Head of caudate nucleus (tissue), 42 donors: ENCODE measurements around the gene CREBL2.
"Not testable (repeated sequence)": the region's sequence is repeated elsewhere in the genome, so short reads cannot be mapped to it uniquely, and the experiment has no call there.

ENCODE experiments used
- DNase-seq, 42 donors: peaks; one replicate each; pipeline versions ENCODE4 v3.0.0 to v3.0.0-alpha.2; 2020 to 2021; ENCODE audit warnings: mixed read lengths in 7 of 42
- intact Hi-C: fragments of 100-400 bp; cut with DNase I; formaldehyde crosslinking; loops from one replicate; pipeline ENCODE4 v1.15.0; 2022

CREBL2 gene

GRCh38 chr12:12622418-12622817 is 10.7 kb downstream of the CREBL2 start:
- DNase-seq, result no peak
- intact Hi-C loops, result no loop called here

DNA sequence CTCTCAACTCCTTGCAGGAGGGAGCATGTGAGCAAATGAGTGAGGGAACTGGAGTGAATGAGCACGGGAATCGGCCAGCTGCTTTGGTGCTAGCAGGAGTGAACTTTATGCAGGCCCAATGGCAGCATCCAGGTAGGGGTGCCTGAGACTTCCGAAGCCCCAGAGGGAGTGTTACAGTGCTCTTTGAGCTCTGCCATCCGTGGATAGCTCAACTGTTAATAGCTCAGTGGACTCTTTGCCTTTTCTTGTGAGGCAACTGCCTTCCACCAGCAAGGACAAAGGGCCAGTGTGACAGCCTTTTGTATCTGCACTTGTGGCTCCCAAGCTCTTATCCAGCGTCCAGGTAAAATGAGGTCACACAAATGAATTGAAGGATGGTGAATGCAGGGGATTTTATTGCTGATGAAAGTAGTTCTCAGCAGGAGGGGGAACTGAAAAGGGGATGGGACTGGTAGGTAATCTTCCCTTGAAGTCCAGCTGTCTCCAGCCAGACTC is 12.9 kb downstream of the CREBL2 start:
- intact Hi-C loops, result no loop called here
- DNase-seq, result peak in 1 of 42 donors; percentile 38

- no peak for DNase-seq
- intact Hi-C loops, result no loop called here
These were observed 14.8 kb downstream of the CREBL2 start for GRCh38 chr12:12626471-12626870.

DNA sequence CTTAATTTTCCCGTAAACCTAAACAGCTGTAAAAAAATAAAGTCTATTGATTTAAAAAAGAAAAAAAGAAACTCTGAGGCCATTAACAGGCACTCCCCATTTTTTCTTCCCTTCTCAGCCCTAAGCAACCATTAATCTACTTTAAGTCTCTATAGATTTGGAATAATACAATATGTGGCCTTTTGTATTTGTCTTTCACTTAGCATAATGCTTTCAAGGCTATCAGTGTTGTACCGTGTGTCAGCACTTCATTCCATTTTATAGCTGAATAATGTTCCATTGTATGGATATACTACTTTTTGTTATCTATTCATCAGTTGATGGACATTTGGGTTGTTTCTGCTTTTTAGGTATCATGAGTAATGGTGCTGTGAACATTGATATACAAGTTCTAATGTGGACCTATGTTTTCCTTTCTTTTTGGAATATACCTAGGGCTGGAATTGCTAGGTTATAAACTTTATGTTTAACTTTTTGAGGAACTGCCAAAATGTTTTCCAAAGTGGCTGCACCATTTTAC is 15.7 kb downstream of the CREBL2 start:
- intact Hi-C loops, result no loop called here
- DNase-seq, result no peak

DNA sequence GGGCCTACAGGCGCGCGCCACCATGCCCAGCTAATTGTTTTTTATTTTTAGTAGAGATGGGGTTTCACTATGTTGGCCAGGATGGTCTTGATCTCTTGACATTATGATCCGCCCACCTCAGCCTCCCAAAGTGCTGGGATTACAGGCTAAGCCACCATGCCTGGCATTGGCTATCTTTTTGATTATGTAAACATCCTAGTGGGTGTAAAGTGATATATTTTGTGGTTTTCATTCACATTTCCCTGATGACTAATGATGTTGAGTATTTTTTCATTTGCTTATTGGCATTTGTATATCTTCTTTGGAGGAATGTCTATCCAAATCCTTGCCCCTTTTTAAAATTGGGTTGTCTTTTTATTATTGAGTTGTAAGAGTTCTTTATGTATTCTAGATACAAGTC is 16.3 kb downstream of the CREBL2 start:
- intact Hi-C loops, result no loop called here

GRCh38 chr12:12630850-12631249 is 19.2 kb downstream of the CREBL2 start:
- no peak for DNase-seq
- intact Hi-C loops, result no loop called here

More for the DNA sequence above, 16.3 kb downstream of the CREBL2 start:
- no peak for DNase-seq

GRCh38 chr12:12635651-12636050 is 24.0 kb downstream of the CREBL2 start:
- DNase-seq, result no peak
- intact Hi-C loops, result no loop called here

GRCh38 chr12:12636641-12637040 is 25.0 kb downstream of the CREBL2 start:
- intact Hi-C loops, result no loop called here
- DNase-seq, result no peak

DNA sequence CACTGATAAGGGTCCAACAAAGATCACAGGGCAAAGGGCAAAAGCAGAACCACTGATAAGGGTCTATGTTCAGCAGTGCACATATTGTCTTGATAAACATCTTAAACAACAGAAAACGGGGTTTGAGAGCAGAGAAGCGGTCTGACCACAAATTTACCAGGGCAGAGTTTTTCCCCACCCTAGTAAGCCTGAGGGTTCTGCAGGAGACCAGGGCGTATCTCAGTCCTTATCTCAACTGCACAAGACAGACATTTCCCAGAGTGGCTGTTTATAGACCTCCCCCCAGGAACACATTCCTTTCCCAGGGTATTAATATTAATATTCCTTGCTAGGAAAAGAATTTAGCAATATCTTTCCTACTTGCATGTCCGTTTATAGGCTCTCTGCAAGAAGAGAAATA is 28.3 kb downstream of the CREBL2 start:
- intact Hi-C loops, DNase-seq: not testable (repeated sequence)

- no peak for DNase-seq
- intact Hi-C loops, result no loop called here
These were observed 30.0 kb downstream of the CREBL2 start for GRCh38 chr12:12641650-12642049.

DNA sequence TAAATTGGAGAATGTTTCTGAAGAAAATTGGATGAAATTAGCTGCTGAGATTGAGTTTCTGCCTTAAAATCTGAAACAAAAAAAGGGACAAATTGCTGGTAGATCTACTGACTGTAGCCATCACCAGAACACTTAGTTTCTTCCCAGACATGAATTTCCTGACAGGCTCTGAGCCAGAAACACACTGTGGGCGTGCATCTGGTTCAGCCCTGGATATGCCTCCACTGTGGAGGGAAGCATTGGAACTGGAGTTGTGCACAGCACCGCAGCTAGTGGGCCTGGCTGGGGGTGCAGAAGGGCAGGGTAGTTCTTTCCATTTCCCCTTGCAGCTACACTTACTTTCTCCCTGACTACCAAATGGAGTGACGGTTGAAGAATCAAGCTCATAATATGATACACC is 31.2 kb downstream of the CREBL2 start:
- intact Hi-C loops, result no loop called here
- peak in 39 of 42 donors; percentile 23 to 87 (median 53) for DNase-seq

GRCh38 chr12:12645485-12645884 is 33.8 kb downstream of the CREBL2 start:
- intact Hi-C loops, result no loop called here
- peak in 1 of 42 donors; percentile 24 for DNase-seq

- intact Hi-C loops, DNase-seq: not testable (repeated sequence)
These were observed 34.3 kb downstream of the CREBL2 start for GRCh38 chr12:12645968-12646367.

DNA sequence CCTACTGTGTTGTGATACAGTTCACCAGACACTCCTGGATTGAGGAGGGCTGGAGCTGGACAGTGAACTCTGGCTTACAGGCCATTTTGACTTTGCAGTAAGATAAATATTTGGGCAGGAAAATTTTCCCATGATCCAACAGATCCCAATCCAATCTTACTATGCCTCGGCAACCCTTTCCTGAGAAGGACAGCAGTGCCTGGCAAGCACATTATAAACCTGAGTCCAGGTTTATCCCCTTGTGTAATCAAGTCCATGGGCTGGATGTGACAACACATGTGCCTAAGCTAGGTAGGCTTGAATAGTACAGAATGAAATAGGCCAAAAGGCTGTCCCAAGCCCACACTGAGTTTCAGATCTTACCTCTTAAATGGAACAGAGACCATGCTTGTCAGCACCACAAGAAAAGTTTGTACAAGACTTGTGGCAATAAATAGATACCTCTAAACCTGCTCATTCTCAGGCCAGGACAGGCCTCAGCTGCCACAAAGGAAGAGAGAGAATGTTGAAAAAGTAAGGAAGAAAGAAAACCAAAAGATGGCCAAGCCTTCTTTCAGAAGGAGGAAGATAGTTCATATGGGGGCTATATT is 34.9 kb downstream of the CREBL2 start:
- intact Hi-C loops, result no loop called here
- DNase-seq, result no peak

DNA sequence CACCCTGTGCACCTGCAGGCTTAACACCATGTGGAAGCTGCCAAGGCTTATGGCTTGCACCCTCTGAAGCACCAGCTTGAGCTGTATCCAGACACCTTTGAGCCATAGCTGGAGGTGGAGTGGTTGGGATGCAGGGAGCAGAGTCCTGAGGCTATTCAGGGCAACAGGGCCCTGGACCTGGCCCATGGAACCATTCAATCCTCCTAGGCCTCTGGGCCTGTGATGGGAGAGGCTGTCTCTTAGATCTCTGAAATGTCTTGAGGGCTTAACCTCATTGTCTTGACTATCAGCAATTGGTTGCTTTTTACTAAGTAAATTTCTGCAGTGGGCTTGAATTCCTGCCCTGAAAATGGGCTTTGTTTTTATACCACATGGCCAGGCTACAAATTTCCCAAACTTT is 36.6 kb downstream of the CREBL2 start:
- intact Hi-C loops, result no loop called here
- no peak for DNase-seq

DNA sequence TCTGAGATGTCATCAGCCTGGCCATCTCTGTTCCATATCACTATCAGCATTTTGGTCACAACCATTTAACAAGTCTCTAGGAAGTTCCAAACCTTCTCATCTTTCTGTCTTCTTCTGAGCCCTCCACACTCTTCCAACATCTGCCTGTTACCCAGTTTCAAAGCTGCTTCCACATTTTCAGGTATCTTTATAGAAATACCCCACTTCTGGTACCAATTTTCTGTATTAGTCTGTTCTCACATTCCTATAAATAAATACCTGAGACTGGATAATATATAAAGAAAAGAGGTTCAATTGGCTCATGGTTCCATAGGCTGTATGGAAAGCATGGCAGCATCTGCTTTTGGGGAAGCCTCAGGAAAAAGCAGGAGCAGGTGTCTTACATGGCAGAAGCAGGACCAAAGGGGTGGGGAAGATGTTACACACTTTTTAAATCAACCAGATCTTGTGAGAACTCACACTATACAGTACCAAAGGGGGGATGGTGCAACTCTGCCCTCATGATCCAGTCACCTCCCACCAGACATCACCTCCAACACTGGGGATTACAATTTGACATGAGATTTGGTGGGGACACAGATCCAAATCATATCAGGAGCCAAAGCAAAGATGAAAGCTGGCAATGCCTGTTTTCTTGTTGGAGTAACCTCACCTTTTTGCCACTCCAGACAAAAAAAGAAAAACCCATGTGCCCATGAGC is 37.4 kb downstream of the CREBL2 start:
- intact Hi-C loops, result no loop called here
- DNase-seq, result no peak

GRCh38 chr12:12651752-12652151 is 40.1 kb downstream of the CREBL2 start:
- no peak for DNase-seq
- intact Hi-C loops, result no loop called here

DNA sequence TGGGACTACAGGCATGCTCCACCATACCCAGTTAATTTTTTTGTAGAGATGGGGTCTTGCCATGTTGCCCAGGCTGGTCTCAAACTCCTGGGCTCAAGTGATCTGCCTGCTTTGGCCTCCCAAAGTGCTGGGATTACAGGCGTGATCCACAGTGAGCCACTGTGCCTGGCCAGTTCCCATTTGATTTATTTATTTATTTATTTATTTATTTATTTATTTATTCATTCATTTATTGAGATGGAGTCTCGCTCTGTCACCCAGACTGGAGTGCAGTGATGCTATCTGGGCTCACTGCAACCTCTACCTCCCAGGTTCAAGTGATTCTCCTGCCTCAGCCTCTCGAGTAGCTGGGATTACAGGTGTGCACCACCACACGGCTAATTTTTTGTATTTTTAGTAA is 41.0 kb downstream of the CREBL2 start:
- intact Hi-C loops, DNase-seq: not testable (repeated sequence)

DNA sequence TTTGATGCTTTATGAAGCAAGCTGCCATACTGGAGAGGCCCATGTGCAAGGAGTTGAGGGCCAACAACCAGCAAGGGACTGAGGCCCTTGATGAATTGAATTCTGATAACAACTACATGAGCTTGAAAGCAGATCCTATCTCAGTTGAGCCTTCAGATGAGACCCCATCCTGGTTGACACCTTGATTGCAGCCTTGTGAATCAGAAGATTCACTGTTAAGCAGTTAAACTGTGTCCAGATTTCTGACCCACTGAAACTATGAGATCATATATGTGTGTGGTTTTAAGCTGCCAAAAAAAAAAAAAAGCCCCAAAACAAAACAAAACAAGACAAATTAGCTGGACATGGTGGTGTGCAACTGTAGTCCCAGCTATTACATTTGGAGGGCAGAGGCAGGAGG is 42.2 kb downstream of the CREBL2 start:
- intact Hi-C loops, result no loop called here
- no peak for DNase-seq

GRCh38 chr12:12654691-12655460 is 43.2 kb downstream of the CREBL2 start:
- no peak for DNase-seq
- intact Hi-C loops, result loop anchor here (5.0 kb wide), 1 partner anchor 278 kb away; no protein-coding TSS in a partner anchor
